Esophagus muscularis mucosa (tissue), 4 donors: ENCODE measurements around the gene ANP32A. TPM values are rescaled to one million over a fixed set of nuclear protein-coding genes. Genes with fewer than 3 reads are reported as not detected.

Experiments
- DNase-seq: peaks from one replicate; pipeline ENCODE4 v3.0.0-alpha.2; 2017; ENCODE audit errors: extremely low spot score
- H3K27ac ChIP-seq, 4 donors: fragments of 200-600 bp; sonication (generic); replicated peaks in 1 of 4; 1 replicate in 3 of 4; 2 replicates in 1 of 4; pipeline ENCODE4 v1.5.1; 2016 to 2019; ENCODE audit warnings: mild to moderate bottlenecking in 1 of 4
- H3K27me3 ChIP-seq, 4 donors: fragments of 200-600 bp; sonication (generic); one replicate each; pipeline versions ENCODE4 v1.5.1 to v1.6.0; 2016 to 2019
- H3K36me3 ChIP-seq, 4 donors: fragments of 200-600 bp; sonication (generic); one replicate each; pipeline ENCODE4 v1.5.1; 2016 to 2019
- H3K4me1 ChIP-seq, 4 donors: fragments of 200-600 bp; sonication (generic); one replicate each; pipeline ENCODE4 v1.5.1; 2016 to 2019
- H3K4me3 ChIP-seq, 4 donors: fragments of 200-600 bp; sonication (generic); 1 replicate in 2 of 4; 2 replicates in 2 of 4; pipeline ENCODE4 v1.5.1; 2016 to 2019; ENCODE audit warnings: mild to moderate bottlenecking in 4 of 4, moderate library complexity in 1 of 4
- H3K9me3 ChIP-seq, 4 donors: fragments of 200-600 bp; sonication (generic); 1 replicate in 3 of 4; 2 replicates in 1 of 4; pipeline ENCODE4 v1.5.1; 2016 to 2019
- CTCF ChIP-seq, 3 experiments: fragments of 200-600 bp in 2 of 3; fragments of 450-650 bp in 1 of 3; sonication (generic) in 2 of 3; IDR thresholded peaks; one replicate each; pipeline ENCODE4 v1.5.1; 2017 to 2019; ENCODE audit warnings: antibody characterized with exemption in 3 of 3, mild to moderate bottlenecking in 2 of 3, moderate library complexity in 1 of 3
- EP300 ChIP-seq: sonication (generic); formaldehyde crosslinking; IDR thresholded peaks from one replicate; pipeline ENCODE4 v1.6.1; 2017; ENCODE audit warnings: antibody characterized with exemption
- POLR2A ChIP-seq: fragments of 450-650 bp; IDR thresholded peaks from one replicate; pipeline ENCODE4 v1.6.1; 2017; ENCODE audit warnings: antibody characterized with exemption, moderate library complexity, mild to moderate bottlenecking, low read depth
- POLR2AphosphoS5 ChIP-seq, 2 donors: sonication (generic); formaldehyde crosslinking; IDR thresholded peaks; one replicate each; pipeline ENCODE4 v1.6.1; 2017; ENCODE audit warnings: antibody characterized with exemption in 2 of 2
- WGBS: methylation state at CpG from one replicate; pipeline ENCODE4 v1.1.5; 2018; 5-methylcytosine and 5-hydroxymethylcytosine counted together
- intact Hi-C: fragments of 100-400 bp; cut with DNase I; formaldehyde crosslinking; loops from one replicate; pipeline ENCODE4 v1.15.1; 2023
- total RNA-seq, 4 donors: library from RNA; depleted of rRNA; stranded (reverse); fragments of >200 nt; gene quantifications; one replicate each; pipeline versions ENCODE4 v1.1.0 to v1.2.1, GENCODE V29; 2016

ANP32A gene
- total RNA-seq, 4 donors from 2014 or later: 35.3 to 64.1 (median 51.1) TPM

GRCh38 chr15:68790242-68790575, 30.5 kb downstream of the ANP32A start:
- no peak for DNase-seq
- intact Hi-C loops: no loop called here
- 71% methylated on average over 7 of the region's 8 CpGs for WGBS
- no peak for TF ChIP-seq CTCF (IDR thresholded peaks at IDR 0.05)
- TF ChIP-seq EP300: no peak
- TF ChIP-seq POLR2AphosphoS5 (IDR thresholded peaks at IDR 0.05): no peak
- no peak for TF ChIP-seq POLR2A
- Histone ChIP-seq H3K36me3 (peaks cover 0 to 28% (median 20%) of the 10 kb centered on the region in 4 donors), H3K4me1 (peaks cover 66 to 76% (median 72%) of the 10 kb centered on the region in 4 donors), H3K27ac (peak overlapping the region in 2 of 4 donors; percentile 12 to 16), H3K4me3 (no peak overlapping the region), H3K27me3 (no peaks in the 10 kb centered on the region), H3K9me3 (no peaks in the 10 kb centered on the region)

GRCh38 chr15:68789534-68790241, 31.0 kb downstream of the ANP32A start:
- Histone ChIP-seq H3K4me1 (peaks cover 61 to 71% (median 67%) of the 10 kb centered on the region in 4 donors), H3K4me3 (no peak overlapping the region), H3K27me3 (no peaks in the 10 kb centered on the region), H3K27ac (peak overlapping the region in 2 of 4 donors; percentile 12 to 16), H3K9me3 (no peaks in the 10 kb centered on the region), H3K36me3 (peaks cover 0 to 33% (median 25%) of the 10 kb centered on the region in 4 donors)
- no peak for DNase-seq
- TF ChIP-seq POLR2AphosphoS5 (IDR thresholded peaks at IDR 0.05) (no peak), CTCF (IDR thresholded peaks at IDR 0.05) (no peak), EP300 (no peak), POLR2A (no peak)
- intact Hi-C loops: no loop called here
- 56% methylated on average over 7 of the region's 7 CpGs for WGBS

- no peak for DNase-seq
- Histone ChIP-seq H3K9me3 (no peaks in the 10 kb centered on the region), H3K36me3 (peaks cover 0 to 39% (median 31%) of the 10 kb centered on the region in 4 donors), H3K4me1 (peaks cover 55 to 65% (median 61%) of the 10 kb centered on the region in 4 donors), H3K27ac (no peak overlapping the region), H3K4me3 (no peak overlapping the region), H3K27me3 (no peaks in the 10 kb centered on the region)
- WGBS: 92% methylated on average over 1 of the region's 1 CpG
- TF ChIP-seq POLR2A (no peak), POLR2AphosphoS5 (IDR thresholded peaks at IDR 0.05) (no peak), CTCF (IDR thresholded peaks at IDR 0.05) (no peak), EP300 (no peak)
- intact Hi-C loops: no loop called here
Measured at GRCh38 chr15:68789091-68789490, 31.6 kb downstream of the ANP32A start.

- Histone ChIP-seq H3K36me3 (peaks cover 0 to 46% (median 39%) of the 10 kb centered on the region in 4 donors), H3K4me3 (no peak overlapping the region), H3K4me1 (peaks cover 47 to 56% (median 52%) of the 10 kb centered on the region in 4 donors), H3K27me3 (no peaks in the 10 kb centered on the region), H3K27ac (no peak overlapping the region), H3K9me3 (no peaks in the 10 kb centered on the region)
- intact Hi-C loops: no loop called here
- WGBS: 92% methylated on average over 6 of the region's 8 CpGs
- DNase-seq: no peak
- no peak for TF ChIP-seq POLR2A
- no peak for TF ChIP-seq EP300
- no peak for TF ChIP-seq POLR2AphosphoS5 (IDR thresholded peaks at IDR 0.05)
- no peak for TF ChIP-seq CTCF (IDR thresholded peaks at IDR 0.05)
Measured at GRCh38 chr15:68788264-68788624, 32.5 kb downstream of the ANP32A start.
